Measurements from ENCODE around the gene PLXNB1. TPM values are rescaled to one million over a fixed set of nuclear protein-coding genes. Genes with fewer than 3 reads are reported as not detected.
"Not testable (repeated sequence)": the region's sequence is repeated elsewhere in the genome, so short reads cannot be mapped to it uniquely, and the experiment has no call there.

PLXNB1 gene
- total and polyA plus RNA-seq, 7 experiments from 2014 or later: 0.79 to 3.3 (median 2.7) TPM; not detected in 2

DNA sequence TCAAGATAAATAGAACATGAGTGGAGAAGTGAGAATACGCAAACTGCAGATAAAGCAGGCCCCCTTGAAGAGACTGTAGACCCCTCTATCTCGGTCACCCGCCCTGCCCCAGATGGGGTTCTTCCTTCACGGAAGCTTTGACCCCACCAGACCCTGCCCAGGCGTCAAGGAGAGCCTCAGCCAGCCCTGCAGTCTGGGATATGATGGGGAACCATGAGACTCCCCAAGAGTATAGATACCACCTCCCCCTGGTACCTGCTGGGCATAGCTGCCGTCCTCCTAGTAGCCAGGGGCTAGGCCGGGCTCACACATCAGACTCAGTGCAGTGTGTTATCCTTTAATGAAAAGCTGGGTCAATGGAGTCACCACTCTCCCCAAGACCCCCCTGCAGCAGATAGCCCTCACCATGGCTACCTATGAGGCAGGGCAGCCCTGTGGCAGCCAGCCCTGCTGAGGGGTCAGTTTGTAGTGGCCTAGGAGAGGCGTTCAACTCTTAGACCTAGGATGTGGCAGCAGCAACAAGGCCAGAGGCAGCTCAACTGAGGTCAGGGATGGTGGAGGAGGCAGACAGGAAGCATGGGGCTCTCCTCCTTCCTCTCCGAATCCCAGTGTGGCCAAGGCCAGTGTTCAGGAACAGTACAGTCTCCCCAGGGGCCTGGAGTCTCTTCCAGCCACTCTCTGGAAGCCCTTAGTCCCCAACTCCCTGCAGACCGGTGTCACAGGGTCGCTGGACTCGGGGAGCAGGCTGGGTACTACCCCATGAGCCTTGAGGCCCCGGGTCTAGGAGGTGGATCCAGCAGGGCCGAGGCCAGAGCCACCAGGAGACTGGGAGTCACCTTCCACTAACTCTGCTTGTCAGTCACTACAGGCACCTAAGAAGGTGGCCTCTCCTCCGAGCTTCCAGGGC, 26.1 kb downstream of the PLXNB1 start:
- POLR2A ChIA-PET: interaction anchor here (0.6 kb wide), 1 partner anchor 17 kb away, joined by 6 read pairs; no protein-coding TSS in a partner anchor
- no peak overlapping the region for H3K27ac ChIP-seq (ENCODE audit: low read depth, low read length)
- peaks cover 0 to 5% (median 0%) of the 10 kb centered on the region in 5 donors for H3K27me3 Mint-ChIP-seq
- H3K27ac Mint-ChIP-seq: no peak overlapping the region
- no peaks in the 10 kb centered on the region for H3K9me3 Mint-ChIP-seq
- CTCF ChIA-PET: interaction anchor here (1.1 to 5.8 kb wide), 3 partner anchors 31 to 145 kb away, joined by 4 to 187 read pairs (median 13); partner anchors contain the start of genes CCDC51 and TMA7
- intact Hi-C loops (cut with micrococcal nuclease): no loop called here
- H3K4me1 Mint-ChIP-seq: peaks cover 0 to 3% (median 0%) of the 10 kb centered on the region in 7 donors
- H3K36me3 Mint-ChIP-seq: no peaks in the 10 kb centered on the region
- H3K9me3 ChIP-seq (ENCODE audit: control insufficient read depth in 2 of 3, low read length in 3 of 3): no peaks in the 10 kb centered on the region
- ATAC-seq (no peak), DNase-seq (peak in 1 of 9 donors; percentile 17)
- H3K4me3 Mint-ChIP-seq: no peak overlapping the region
- no peaks in the 10 kb centered on the region for H3K27me3 ChIP-seq (ENCODE audit: control insufficient read depth in 2 of 2, insufficient read depth in 2 of 2, low read length in 2 of 2)
- no peak overlapping the region for H3K4me3 ChIP-seq (ENCODE audit: low read length)
- no peaks in the 10 kb centered on the region for H3K36me3 ChIP-seq (ENCODE audit: control insufficient read depth in 2 of 3, insufficient read depth in 3 of 3, low read length in 3 of 3)
- no peaks in the 10 kb centered on the region for H3K4me1 ChIP-seq (ENCODE audit: control insufficient read depth in 2 of 2, insufficient read depth in 2 of 2, low read length in 2 of 2)

DNA sequence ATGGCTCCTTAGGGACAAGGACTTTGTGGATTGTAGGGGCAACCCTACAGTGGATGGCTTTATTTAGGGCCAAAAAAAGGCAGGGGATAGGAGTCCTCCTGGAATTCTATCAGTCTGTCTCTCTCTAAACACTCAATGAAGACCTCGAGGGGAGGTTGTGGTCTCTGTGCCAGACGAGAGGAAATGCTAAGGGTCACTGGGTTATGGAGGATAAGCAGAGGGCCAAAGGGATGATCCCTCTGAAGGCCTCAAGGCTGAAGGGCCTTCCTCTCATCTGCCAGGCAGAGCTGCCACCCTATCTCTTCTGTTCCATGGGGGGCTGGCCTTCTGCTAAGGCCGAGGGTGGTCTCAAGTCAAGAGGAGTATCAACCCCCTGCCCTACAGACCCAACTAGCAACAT, 27.0 kb downstream of the PLXNB1 start:
- no peak overlapping the region for H3K27ac ChIP-seq (ENCODE audit: low read depth, low read length)
- no peak overlapping the region for H3K4me3 ChIP-seq (ENCODE audit: low read length)
- H3K9me3 Mint-ChIP-seq: no peaks in the 10 kb centered on the region
- no peaks in the 10 kb centered on the region for H3K27me3 ChIP-seq (ENCODE audit: control insufficient read depth in 2 of 2, insufficient read depth in 2 of 2, low read length in 2 of 2)
- ATAC-seq (no peak), DNase-seq (no peak)
- POLR2A ChIA-PET: interaction anchor here (0.6 kb wide), 1 partner anchor 16 kb away, joined by 6 read pairs; no protein-coding TSS in a partner anchor
- H3K27ac Mint-ChIP-seq: no peak overlapping the region
- H3K9me3 ChIP-seq (ENCODE audit: control insufficient read depth in 2 of 3, low read length in 3 of 3): no peaks in the 10 kb centered on the region
- H3K4me1 Mint-ChIP-seq: peaks cover 0 to 3% (median 0%) of the 10 kb centered on the region in 7 donors
- H3K27me3 Mint-ChIP-seq: peaks cover 0 to 5% (median 0%) of the 10 kb centered on the region in 5 donors
- no peaks in the 10 kb centered on the region for H3K36me3 ChIP-seq (ENCODE audit: control insufficient read depth in 2 of 3, insufficient read depth in 3 of 3, low read length in 3 of 3)
- intact Hi-C loops (cut with micrococcal nuclease): no loop called here
- CTCF ChIA-PET: interaction anchor here (2.4 to 5.8 kb wide), 4 partner anchors 31 to 146 kb away, joined by 13 to 187 read pairs (median 80); partner anchors contain the start of gene PLXNB1
- no peak overlapping the region for H3K4me3 Mint-ChIP-seq
- no peaks in the 10 kb centered on the region for H3K4me1 ChIP-seq (ENCODE audit: control insufficient read depth in 2 of 2, insufficient read depth in 2 of 2, low read length in 2 of 2)
- no peaks in the 10 kb centered on the region for H3K36me3 Mint-ChIP-seq

DNA sequence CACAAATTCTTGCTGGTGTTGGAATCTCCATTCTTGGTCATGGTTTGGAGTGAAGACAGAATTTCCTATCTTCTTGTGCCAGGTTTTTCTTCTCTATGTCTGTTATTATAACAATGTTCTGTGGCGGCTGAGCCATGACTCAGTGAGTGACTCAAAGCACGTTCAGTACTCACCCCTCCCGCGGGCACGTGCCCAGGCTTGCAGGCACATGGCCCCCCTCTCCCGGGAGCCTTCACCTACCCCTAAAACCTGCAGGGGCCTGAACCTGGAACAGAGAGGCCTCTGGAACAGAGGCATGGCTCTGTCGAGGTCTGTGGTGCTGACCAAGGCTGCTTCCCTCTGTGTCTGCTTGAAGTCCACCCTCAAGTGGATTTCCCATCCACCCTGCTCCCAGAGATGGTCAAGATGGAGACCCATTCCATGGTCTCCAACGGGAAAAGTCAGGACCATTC, 27.6 kb downstream of the PLXNB1 start:
- DNase-seq: peak in 1 of 9 donors; percentile 18
- intact Hi-C loops (cut with micrococcal nuclease): no loop called here
- no peak overlapping the region for H3K4me3 Mint-ChIP-seq

DNA sequence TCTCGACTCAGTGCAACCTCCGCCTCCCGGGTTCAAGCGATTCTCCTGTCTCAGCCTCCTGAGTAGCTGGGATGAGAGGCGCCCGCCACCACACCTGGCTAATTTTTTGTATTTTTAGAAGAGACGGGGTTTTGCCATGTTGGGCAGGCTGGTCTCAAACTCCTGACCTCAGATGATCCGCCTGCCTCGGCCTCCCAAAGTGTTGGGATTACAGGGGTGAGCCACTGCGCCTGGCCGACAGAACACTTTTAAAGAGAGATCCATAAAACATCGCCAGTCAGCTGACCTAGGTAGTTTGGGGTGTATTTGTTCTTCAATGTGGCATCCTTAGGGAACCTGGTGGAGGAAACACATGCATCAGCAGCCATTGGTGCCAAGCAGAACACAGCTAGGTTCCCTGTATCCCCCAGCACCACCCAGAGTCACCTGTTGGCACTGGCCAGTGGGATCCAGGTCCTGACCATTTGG, 28.4 kb downstream of the PLXNB1 start:
- H3K36me3 ChIP-seq (ENCODE audit: control insufficient read depth in 2 of 3, insufficient read depth in 3 of 3, low read length in 3 of 3); H3K27me3 ChIP-seq (ENCODE audit: control insufficient read depth in 2 of 2, insufficient read depth in 2 of 2, low read length in 2 of 2); H3K4me1 Mint-ChIP-seq; H3K27ac ChIP-seq (ENCODE audit: low read depth, low read length); H3K27me3 Mint-ChIP-seq; H3K4me1 ChIP-seq (ENCODE audit: control insufficient read depth in 2 of 2, insufficient read depth in 2 of 2, low read length in 2 of 2); H3K4me3 ChIP-seq (ENCODE audit: low read length); H3K27ac Mint-ChIP-seq; H3K36me3 Mint-ChIP-seq; ATAC-seq; H3K9me3 ChIP-seq (ENCODE audit: control insufficient read depth in 2 of 3, low read length in 3 of 3); DNase-seq; H3K4me3 Mint-ChIP-seq; H3K9me3 Mint-ChIP-seq: not testable (repeated sequence)
- CTCF ChIA-PET: interaction anchor here (0.6 to 5.8 kb wide), 33 partner anchors 22 to 535 kb away, joined by 3 to 187 read pairs (median 5); partner anchors contain the start of genes ATRIP, CCDC51, PFKFB4 and PLXNB1
- intact Hi-C loops (cut with micrococcal nuclease): loop anchor here (1.0 to 2.0 kb wide), 13 partner anchors 31 to 284 kb away; partner anchors contain the start of genes NCKIPSD (in 2 of the 2), UQCRC1 (in 2 of the 2) and PFKFB4 (in 1 of the 2)
- POLR2A ChIA-PET: interaction anchor here (0.7 to 2.7 kb wide), 7 partner anchors 34 to 689 kb away, joined by 3 to 17 read pairs (median 3); partner anchors contain the start of genes CCDC51, SLC26A6 and TMA7

More for the DNA sequence above, 27.6 kb downstream of the PLXNB1 start:
- H3K36me3 Mint-ChIP-seq: no peaks in the 10 kb centered on the region
- H3K27ac Mint-ChIP-seq: no peak overlapping the region
- Histone ChIP-seq H3K4me3 (ENCODE audit: low read length) (no peak overlapping the region), H3K4me1 (ENCODE audit: control insufficient read depth in 2 of 2, insufficient read depth in 2 of 2, low read length in 2 of 2) (no peaks in the 10 kb centered on the region), H3K36me3 (ENCODE audit: control insufficient read depth in 2 of 3, insufficient read depth in 3 of 3, low read length in 3 of 3) (no peaks in the 10 kb centered on the region), H3K9me3 (ENCODE audit: control insufficient read depth in 2 of 3, low read length in 3 of 3) (no peaks in the 10 kb centered on the region), H3K27ac (ENCODE audit: low read depth, low read length) (no peak overlapping the region), H3K27me3 (ENCODE audit: control insufficient read depth in 2 of 2, insufficient read depth in 2 of 2, low read length in 2 of 2) (no peaks in the 10 kb centered on the region)
- H3K9me3 Mint-ChIP-seq: no peaks in the 10 kb centered on the region
- POLR2A ChIA-PET: no interaction called here
- ATAC-seq: no peak
- peaks cover 0 to 5% (median 0%) of the 10 kb centered on the region in 5 donors for H3K27me3 Mint-ChIP-seq
- peaks cover 0 to 3% (median 0%) of the 10 kb centered on the region in 7 donors for H3K4me1 Mint-ChIP-seq
- CTCF ChIA-PET: interaction anchor here (0.6 to 5.8 kb wide), 9 partner anchors 31 to 535 kb away, joined by 3 to 187 read pairs (median 5); partner anchors contain the start of genes ATRIP, PFKFB4 and PLXNB1

DNA sequence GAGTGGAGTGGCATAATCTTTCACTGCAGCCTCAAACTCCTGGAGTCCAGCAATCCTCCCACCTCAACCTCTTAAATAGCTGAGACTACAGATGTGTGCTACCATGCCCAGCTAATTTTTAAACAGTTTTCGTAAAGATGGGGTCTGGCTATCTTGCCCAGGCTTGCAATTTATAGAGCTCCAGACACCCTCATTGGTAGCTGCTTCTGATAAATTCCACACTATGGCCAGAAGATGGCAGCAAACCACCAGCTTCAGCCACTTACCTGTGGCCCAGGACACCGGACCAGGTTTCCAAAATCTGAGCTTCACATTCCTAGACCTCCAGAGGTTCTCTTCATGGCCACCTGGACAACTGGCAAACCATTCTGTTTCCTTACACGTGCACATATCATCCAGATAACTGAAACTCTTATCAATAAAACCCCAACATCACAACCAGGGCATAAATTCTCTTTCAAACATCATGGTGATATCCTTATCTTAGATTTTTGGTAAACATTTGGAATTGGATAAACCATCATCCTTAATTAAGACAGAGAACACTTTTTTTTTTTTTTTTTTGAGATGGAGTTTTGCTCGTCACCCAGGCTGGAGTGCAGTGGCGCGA, 29.0 kb downstream of the PLXNB1 start:
- peak overlapping the region in 1 of 9 donors; percentile 47 for H3K27ac Mint-ChIP-seq
- H3K27me3 ChIP-seq (ENCODE audit: control insufficient read depth in 2 of 2, insufficient read depth in 2 of 2, low read length in 2 of 2): no peaks in the 10 kb centered on the region
- H3K9me3 ChIP-seq (ENCODE audit: control insufficient read depth in 2 of 3, low read length in 3 of 3): no peaks in the 10 kb centered on the region
- ChIA-PET CTCF (interaction anchor here (0.6 to 5.8 kb wide), 43 partner anchors 11 to 282 kb away, joined by 3 to 187 read pairs (median 4); partner anchors contain the start of genes ATRIP, CCDC51, PFKFB4 and PLXNB1), POLR2A (interaction anchor here (0.6 to 2.7 kb wide), 8 partner anchors 10 to 689 kb away, joined by 3 to 17 read pairs (median 3); partner anchors contain the start of genes CCDC51, SLC26A6 and TMA7)
- intact Hi-C loops (cut with micrococcal nuclease): loop anchor here (1.0 to 2.0 kb wide), 13 partner anchors 31 to 284 kb away; partner anchors contain the start of genes NCKIPSD (in 2 of the 2), UQCRC1 (in 2 of the 2) and PFKFB4 (in 1 of the 2)
- no peaks in the 10 kb centered on the region for H3K36me3 ChIP-seq (ENCODE audit: control insufficient read depth in 2 of 3, insufficient read depth in 3 of 3, low read length in 3 of 3)
- no peak overlapping the region for H3K4me3 Mint-ChIP-seq
- H3K9me3 Mint-ChIP-seq: no peaks in the 10 kb centered on the region
- H3K4me1 Mint-ChIP-seq: peaks cover 0 to 3% (median 0%) of the 10 kb centered on the region in 7 donors
- no peaks in the 10 kb centered on the region for H3K4me1 ChIP-seq (ENCODE audit: control insufficient read depth in 2 of 2, insufficient read depth in 2 of 2, low read length in 2 of 2)
- H3K27ac ChIP-seq (ENCODE audit: low read depth, low read length): no peak overlapping the region
- H3K36me3 Mint-ChIP-seq: no peaks in the 10 kb centered on the region
- DNase-seq (peak; percentile 33 to 76 (median 66)), ATAC-seq (peak; percentile 86)
- peaks cover 0 to 7% (median 3%) of the 10 kb centered on the region in 5 donors for H3K27me3 Mint-ChIP-seq
- no peak overlapping the region for H3K4me3 ChIP-seq (ENCODE audit: low read length)

Data from naive thymus-derived CD4-positive, alpha-beta T cell (primary cell).